Umbilical cord (tissue), 2 donors: ENCODE measurements around the gene SHISA4. TPM values are rescaled to one million over a fixed set of nuclear protein-coding genes. Genes with fewer than 3 reads are reported as not detected.
A peak's percentile ranks its signal among the peaks of the same experiment; 100 is the strongest.
"Not testable (repeated sequence)": the region's sequence is repeated elsewhere in the genome, so short reads cannot be mapped to it uniquely, and the experiment has no call there.

ENCODE experiments used
- DNase-seq: peaks from one replicate; pipeline ENCODE4 v3.0.0-alpha.2; 2015; ENCODE audit warnings: low spot score
- total RNA-seq: library from RNA; depleted of rRNA; stranded (reverse); fragments of >200 nt; gene quantifications from one replicate; pipeline ENCODE4 v1.2.3, GENCODE V29; 2014; ENCODE audit warnings: low replicate concordance; ENCODE audit not compliant: insufficient read depth

Gene SHISA4
- total RNA-seq, 1 donor from 2014 or later, result 50.8 TPM

GRCh38 chr1:201898240-201898894, 9.7 kb downstream of the SHISA4 start:
- DNase-seq, result no peak

- no peak for DNase-seq
Measured at GRCh38 chr1:201898992-201899391, 10.3 kb downstream of the SHISA4 start.

- no peak for DNase-seq
Measured at GRCh38 chr1:201899683-201900429, 11.2 kb downstream of the SHISA4 start.

- DNase-seq, result peak; percentile 58
Measured at GRCh38 chr1:201900476-201900875, 11.8 kb downstream of the SHISA4 start.

GRCh38 chr1:201901036-201901435, 12.3 kb downstream of the SHISA4 start:
- DNase-seq, result not testable (repeated sequence)

GRCh38 chr1:201902198-201902597, 13.5 kb downstream of the SHISA4 start:
- DNase-seq, result peak; percentile 71

- DNase-seq, result peak; percentile 61
Measured at GRCh38 chr1:201903135-201903534, 14.4 kb downstream of the SHISA4 start.

- DNase-seq, result peak; percentile 98
Measured at GRCh38 chr1:201904579-201904978, 15.9 kb downstream of the SHISA4 start.

- DNase-seq, result peak; percentile 54
Measured at GRCh38 chr1:201905234-201905890, 16.7 kb downstream of the SHISA4 start.

- DNase-seq, result no peak
Measured at GRCh38 chr1:201906336-201906735, 17.6 kb downstream of the SHISA4 start.

GRCh38 chr1:201907621-201908020, 18.9 kb downstream of the SHISA4 start:
- DNase-seq, result no peak

- no peak for DNase-seq
Measured at GRCh38 chr1:201911826-201912571, 23.3 kb downstream of the SHISA4 start.

- DNase-seq, result no peak
Measured at GRCh38 chr1:201912832-201913231, 24.1 kb downstream of the SHISA4 start.

- no peak for DNase-seq
Measured at GRCh38 chr1:201914456-201915235, 25.9 kb downstream of the SHISA4 start.

- peak; percentile 66 for DNase-seq
Measured at GRCh38 chr1:201916649-201917249, 28.1 kb downstream of the SHISA4 start.

GRCh38 chr1:201917362-201918033, 28.8 kb downstream of the SHISA4 start:
- DNase-seq, result peak; percentile 89

GRCh38 chr1:201918343-201918742, 29.6 kb downstream of the SHISA4 start:
- DNase-seq, result no peak

GRCh38 chr1:201921952-201922558, 33.4 kb downstream of the SHISA4 start:
- no peak for DNase-seq

GRCh38 chr1:201925301-201925567, 36.5 kb downstream of the SHISA4 start:
- DNase-seq, result no peak
